GM19463 (cell line): ENCODE measurements around the gene FOXP1.
A peak's percentile ranks its signal among the peaks of the same experiment; 100 is the strongest.

Source experiments
- ATAC-seq: cut with Tn5 transposase; IDR thresholded peaks from one replicate; pipeline ENCODE4 v1.9.1; 2021; ENCODE audit warnings: mild to moderate bottlenecking, moderate library complexity; ENCODE audit not compliant: unreplicated experiment

The FOXP1 gene

DNA sequence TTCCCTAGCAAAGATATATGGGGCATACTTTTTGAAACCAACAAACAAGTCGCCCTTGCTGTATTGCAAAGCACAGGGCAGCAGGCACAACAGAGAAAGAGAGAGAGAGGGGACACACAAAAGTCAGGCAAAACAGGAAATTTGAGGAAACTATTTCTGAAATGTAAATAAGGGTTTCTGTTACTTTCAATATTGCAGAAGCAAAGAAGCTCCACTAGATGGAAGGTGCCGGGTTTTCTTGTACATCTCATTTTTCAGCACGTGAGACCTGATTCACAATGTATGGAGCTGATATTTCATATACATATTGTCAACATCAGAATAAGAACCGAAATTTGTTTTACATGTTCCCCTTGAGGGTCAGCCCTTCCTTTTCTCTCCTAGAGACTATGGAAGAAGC is 127.4 kb downstream of the FOXP1 start:
- ATAC-seq: no peak

DNA sequence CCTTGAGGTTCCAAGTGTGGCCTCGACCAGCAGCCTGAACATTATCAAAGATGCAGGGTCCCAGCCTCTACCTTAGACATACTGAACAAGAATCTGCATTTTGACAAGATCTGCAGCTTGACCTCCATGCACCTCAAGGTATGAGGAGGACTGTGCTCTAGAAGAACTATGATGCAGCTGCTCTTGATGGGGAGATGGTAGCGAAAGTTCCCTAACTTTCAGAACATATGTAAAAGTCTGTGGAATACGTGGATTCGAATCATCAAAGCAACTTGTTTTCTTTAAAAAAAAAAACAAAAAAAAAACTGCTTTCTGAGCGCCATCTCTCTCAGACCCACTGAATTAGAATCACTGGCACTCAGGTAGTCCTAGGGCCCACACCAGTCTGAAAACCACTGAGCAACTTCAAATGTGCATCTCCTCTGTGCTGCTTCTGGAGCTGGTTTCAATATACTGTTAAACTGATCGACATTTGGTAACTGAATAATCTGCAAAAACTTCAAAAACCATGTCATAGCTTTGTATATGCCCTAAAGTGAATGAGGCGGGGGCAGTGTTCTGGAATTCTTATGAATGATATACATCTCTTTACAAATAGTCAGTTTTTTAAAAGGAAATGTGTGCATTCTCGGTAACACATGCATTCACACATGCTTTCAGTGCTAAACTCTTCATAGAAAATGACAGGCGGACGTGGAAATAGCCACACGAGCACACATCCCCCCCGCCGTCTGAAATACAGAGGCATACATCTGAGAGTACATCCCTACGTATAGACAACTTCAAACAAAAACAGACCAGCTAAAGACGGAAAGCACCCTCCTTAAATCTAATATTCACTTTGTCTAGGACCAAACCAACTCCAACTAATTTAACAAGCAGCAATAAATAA is 128.8 kb downstream of the FOXP1 start:
- no peak for ATAC-seq

DNA sequence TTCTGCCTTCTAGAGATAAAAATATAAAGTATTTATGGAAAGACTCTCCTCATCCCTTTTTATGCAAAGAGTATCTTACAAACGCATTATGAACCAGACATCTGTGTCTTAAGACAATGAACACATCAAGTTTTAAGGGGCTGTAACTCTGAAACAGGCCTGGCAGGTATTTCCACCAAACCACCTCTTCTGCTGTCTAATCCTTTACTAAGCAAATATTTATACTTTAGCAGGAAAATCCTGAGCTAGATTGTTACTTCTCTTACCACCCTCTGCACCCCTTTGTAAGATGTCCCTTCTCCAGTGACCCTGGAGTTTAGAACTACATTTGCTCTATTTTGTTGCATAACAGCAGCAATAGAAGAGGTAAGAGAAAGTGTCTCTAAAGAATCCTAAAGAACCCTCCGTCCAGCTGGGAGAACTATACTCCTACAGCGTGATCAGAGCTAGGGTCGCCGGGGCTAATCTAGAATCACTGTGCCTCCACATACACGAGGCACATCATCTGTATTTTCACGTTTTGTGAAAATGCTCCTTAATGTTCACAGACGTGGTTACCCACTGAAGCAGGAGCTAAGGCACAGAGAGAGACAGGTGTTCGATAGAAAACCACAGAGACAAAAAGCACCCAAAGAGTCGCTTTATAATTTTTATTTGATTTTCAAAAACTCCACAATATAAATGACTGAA is 129.6 kb downstream of the FOXP1 start:
- ATAC-seq: no peak

DNA sequence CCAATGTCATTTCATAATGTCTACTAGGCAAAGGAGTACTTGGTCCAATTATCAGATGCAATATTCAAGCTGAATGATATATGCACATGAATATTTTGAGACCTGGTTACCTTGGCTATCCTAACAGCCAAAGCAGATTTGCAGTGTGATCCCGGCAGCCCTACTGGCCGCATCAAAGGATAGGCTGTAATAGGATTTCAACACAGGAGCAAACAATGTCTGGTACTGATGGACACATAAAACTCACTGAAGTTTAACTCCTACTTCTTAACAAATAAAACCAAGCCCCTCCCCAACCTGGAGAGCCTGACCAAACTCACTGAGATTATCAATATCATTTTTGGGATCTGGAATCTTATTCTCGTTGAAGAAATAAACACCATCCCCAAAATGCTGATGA is 130.2 kb downstream of the FOXP1 start:
- no peak for ATAC-seq

DNA sequence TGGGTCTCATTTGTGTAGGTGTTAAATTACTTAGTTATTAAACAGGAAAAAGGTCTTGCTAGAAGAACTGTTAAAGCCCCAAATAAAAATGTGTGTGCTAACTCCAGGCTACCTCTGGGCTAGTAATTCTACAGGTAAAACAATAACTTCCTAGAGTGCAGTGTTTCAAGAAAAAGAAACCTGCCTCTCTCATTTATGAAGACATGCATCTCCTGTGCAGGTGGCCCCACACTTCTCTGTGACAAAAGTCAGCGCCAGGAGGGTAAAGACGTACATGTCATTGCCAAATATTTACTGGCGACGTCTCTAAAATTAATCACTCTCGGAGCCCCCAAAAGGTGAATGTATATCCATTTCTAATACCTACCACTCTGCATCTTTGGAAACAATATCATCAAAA is 131.7 kb downstream of the FOXP1 start:
- ATAC-seq: no peak

DNA sequence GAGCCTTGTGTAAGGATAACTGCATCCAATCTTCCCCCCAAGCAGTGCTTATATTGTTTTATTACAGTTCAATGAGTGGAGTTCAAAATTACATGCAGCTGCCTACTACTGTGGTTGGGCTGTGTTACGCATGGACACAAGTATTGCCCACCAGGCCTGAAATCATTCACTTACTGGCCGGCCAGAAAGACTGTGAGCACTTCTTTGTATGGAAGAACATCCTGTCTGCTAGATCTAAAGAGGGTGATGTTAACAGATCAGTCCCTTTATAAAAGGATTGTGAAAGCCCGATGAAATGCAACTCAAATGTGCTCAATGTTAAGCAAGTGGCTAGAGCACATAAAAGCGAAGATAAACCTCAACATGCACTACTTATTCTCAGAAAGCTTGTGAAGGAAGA is 132.5 kb downstream of the FOXP1 start:
- ATAC-seq: no peak

DNA sequence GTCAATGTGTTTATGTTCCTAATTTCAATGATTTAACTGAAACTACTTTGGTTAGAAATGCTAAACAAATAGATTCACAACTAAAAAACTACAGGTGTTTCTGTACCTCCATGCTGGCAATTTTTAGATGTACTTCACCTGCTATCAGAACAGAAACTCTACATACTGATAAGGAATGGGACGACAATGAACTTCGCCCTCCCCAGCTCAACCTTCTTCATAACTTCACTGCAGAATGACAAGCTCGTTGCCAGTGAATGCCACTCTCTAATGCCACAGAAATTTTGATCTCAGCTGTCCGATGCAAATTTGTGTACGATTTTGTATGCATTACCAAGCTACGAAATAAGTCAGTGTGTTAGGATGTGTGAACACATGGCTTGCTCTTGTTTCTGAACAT is 133.4 kb downstream of the FOXP1 start:
- no peak for ATAC-seq

DNA sequence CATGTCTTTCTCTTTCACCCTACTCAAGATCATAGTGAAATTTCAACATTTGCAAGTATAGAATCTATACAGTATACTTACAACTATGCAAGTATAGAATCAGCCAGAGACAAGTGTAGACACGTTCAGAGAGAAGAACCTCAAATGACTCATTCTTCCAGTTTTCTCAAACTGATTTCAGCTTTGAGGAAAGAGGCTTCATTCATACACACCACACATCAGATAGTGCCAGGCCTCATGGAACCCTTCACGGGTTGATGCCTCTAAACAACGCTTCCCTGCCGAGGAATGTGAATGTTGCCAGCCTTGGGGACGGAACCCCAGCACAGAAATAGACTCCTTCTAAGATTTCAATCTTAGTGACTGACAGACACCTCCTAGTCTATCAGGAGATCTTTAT is 135.7 kb downstream of the FOXP1 start:
- ATAC-seq: no peak

DNA sequence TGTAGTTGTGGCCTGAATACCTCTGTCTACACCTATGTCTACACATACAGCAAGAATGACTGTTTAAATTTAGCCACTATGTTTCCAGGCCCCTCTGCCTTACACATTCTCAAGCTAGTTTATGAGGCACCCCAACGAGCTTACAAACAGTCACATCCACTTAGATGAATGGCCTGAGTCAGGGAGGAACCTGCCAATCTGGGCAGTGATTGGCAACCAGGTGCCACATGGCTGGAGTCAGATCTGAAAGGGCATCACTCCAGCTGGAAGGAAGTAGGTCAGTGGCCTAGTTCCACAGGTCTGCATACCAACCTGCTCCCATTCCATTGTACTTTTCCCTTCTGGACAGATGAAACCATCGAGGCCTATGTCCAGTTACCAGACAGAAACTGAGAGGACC is 136.3 kb downstream of the FOXP1 start:
- ATAC-seq: no peak

DNA sequence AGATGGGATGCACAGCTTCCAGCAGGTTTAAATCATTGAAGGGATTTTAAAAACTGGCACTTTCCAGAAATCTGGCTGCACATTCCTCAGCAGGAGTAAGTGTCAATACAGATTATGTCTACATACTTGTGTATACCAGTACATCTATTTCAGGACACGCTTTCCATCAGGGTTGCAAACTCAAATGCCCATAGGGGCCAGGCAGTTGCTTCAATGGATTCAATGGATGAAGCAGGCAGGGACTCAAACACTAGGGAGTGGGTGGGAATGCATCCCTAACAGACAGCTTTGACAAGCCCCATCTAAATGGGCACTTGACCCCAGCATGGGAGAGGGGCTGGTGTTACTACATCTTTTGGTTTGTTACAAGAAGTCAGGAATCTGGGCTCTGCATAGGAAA is 136.8 kb downstream of the FOXP1 start:
- no peak for ATAC-seq

DNA sequence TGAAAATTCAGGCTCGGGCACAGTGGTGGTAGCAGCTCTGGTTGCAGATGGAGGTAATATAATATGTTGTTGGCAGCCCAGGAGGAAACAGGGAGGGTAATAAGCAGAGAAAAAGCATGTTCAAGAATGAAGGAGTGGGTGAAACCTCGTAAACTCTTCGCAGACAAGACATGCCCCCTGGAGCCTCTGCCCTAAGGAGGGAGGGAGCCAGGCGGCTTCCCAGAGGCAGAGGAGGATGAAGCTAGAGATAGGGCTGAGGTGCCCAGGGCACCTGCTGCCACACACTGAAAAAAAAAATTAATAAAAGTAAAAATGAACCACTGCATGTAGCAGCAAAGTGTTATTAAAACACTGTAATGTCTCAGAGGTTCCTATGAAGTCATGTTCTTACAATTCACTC is 137.3 kb downstream of the FOXP1 start:
- ATAC-seq: no peak

DNA sequence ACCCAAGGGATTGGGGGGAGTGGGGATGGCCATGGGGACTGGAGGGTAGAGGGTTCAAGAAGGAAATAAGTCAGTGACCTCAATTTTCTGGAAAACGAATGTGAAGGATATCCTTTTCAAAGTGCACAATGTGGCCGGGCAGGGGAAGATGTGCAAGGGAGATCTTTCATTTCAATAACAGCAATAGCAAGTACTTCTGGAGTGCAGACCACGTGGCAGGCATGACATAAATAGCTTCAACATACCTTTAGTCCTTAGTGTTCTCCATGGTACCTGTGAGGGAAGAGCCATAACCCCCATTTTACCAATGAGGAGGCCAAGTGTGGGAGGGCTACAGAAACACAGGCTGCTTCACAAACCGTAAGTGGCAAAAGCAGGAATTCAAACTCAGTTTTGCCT is 138.7 kb downstream of the FOXP1 start:
- no peak for ATAC-seq

DNA sequence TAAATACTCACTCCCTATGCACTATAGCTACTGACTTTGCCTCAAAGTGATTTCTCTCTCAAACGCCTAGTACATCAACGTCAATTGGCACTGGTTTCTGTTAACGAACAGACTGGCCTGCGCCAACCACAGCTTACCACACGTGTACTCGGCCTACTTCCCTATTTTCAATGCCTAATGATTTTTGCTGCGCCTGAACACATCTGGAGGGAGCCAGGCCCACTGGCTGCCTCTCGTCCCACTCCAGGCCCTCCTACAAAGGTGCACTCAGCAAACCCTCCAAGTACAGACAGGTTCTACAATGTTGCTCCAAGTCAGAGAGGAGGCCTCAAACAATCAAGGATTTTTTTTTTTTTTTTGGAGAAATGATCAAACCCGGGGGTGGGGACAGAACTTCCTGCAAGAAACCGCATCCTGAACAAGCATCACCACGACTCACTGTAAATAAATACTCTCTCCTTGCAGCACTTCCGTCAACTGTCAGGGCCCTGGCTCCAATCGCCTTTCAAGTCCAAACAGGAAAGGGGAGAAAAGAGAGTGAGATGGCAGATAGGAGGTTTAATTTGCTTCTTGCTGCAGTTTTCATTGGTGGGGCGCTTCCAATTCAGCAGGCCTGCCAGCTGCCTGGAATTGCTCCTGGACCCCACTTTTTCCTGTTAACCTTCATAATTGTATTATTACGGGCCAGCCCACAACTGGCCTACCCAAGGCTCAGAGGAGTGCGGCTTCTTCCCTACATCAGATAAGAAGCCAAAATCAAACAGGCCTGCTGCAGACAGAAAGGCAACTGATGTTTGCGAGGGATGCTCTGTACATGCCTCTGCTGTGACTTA is 139.3 kb downstream of the FOXP1 start:
- peak; percentile 92 for ATAC-seq

DNA sequence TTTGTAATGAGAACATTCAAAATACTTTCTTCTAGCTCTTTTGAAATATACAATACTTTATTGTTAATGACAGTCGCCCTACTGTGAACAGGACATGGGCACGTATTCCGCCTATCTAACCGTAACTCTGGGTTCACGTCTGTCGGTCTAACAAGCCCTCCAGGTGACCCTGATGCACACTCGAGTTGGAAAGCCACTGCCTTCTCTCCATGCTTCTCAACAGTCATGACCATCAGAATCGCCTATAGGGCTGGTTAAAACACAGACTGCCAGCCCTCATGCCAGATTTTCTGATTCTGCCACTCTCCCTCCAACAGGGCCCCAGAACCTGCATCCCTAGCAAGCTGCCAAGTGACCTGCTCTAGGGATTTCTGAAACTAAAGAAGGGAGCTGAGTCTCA is 140.2 kb downstream of the FOXP1 start:
- no peak for ATAC-seq

DNA sequence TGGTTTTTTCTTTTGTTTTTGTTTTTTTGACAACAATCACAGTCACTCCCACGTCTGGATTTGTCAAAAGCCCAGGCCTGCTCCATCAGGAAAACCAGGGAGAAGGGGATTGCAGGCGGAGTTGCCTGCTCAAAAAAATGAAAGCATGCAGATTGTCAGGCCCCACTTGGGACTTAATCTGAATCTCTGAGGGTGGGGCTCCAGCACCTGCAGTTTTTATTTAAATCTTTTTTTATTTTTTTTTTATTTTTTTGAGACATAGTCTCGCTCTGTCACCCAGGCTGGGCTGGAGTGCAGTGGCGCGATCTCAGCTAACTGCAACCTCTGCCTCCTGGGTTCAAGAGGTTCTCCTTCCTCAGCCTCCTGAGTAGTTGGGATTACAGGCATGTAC is 140.9 kb downstream of the FOXP1 start:
- no peak for ATAC-seq

DNA sequence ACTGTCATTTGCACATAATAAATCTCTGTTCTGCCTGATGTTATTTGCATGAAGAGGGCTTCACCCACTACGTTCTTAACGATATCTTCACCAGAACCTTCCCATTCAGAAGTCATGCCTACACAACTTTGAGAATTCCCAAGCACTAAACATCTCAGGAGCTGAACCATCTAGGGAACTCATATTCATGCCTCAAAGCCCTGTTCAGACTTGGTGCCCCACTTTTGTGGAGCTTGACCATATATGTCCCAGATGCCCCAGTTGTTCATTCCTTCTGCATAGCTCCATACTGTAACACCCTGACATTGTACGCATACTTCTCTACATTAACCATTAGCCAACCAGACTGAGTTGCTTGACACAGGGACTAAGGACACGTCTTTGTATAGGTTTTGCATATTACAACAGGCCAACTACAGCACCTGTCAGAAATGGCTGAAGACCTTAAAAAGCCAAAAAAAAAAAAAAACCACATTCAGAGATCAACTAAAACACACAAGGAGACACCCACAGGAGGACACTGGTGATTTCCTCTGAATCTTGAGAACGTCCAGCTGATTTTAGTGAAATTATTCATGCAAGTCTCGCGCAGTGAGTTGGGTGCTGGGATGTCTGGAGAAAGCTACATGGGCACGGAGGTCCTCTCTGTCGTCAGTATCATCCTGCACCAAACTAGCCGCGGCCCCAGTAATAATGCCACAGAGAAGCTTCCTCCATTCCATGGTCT is 141.4 kb downstream of the FOXP1 start:
- ATAC-seq: no peak

DNA sequence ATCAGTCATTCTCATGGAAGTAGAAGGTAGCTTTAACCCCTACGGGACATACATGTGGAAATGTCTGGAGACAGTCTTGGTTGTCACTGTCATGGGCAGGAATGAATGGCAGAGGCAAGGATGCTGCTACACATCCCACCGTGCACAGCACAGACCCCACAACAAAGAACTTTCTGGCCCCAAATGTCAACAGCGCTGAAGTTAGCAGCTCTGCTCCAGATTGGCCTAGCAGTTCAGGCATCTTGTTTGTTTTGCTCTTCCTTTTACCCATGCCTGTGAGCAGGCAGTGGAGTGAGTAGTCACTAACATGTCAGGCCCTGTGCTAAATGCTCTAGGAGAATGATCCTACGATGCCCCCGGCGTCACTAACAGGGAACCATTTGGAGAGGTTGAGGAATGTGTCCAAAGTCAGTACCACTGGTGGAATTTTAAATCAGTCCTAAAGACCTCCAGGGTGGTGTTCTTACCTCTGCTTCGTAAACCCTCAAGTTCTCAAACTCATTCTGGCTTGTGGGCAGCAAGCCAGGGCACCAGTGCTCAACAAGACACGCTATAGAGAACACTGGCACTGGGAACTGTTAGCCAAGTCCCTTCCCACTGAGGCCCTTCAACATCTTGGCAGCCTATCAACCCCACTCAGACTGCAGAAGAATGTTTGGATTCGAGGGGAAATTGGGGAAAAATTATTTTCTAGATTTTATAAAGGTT is 142.2 kb downstream of the FOXP1 start:
- ATAC-seq: no peak

DNA sequence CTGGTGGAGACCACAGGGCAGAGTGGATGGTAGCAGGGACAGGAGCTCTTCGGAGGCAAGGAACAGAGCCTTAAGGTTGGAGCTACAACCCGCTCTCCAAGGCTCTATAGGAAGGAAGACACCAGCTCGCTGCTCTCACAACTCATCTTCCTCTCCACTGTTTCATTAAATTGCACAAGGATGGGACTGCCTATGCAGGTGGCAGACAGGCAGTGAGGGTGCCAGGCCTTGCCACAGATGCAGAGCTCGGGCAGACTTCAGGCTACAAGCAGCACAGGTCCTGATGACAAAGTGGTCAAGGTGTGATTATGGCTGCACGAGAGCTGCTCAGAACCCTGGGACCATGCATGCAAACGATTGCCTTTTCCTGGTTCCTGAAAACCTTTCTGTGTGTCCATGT is 144.6 kb downstream of the FOXP1 start:
- no peak for ATAC-seq

DNA sequence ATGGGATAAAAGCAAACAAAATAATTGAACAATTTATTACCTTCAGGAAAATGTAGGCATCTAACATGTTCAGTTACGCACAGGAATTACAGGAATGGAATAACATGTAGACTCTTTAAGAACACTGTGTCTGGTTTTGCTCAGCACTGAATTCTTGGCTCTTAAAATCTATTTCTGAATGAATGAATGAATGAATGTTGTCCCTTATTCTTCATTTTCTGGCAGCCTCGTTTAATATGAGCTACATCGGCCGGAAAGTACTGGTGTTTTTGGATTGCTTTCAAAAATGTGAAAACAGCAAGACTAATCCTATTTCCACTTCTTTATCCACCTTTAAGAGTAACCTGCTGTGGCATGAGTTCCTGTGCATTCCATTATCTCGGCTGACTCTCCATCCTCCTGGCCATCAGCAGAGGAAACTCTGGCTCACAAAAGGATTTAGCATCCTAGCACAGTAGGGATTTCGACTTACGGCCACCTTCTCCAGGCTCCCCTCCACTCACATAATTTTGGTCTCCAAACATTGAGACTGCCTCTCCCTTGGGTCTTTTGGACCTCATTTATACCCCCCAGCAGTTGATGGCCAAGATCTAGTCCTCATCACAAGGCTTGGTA is 145.3 kb downstream of the FOXP1 start:
- no peak for ATAC-seq

DNA sequence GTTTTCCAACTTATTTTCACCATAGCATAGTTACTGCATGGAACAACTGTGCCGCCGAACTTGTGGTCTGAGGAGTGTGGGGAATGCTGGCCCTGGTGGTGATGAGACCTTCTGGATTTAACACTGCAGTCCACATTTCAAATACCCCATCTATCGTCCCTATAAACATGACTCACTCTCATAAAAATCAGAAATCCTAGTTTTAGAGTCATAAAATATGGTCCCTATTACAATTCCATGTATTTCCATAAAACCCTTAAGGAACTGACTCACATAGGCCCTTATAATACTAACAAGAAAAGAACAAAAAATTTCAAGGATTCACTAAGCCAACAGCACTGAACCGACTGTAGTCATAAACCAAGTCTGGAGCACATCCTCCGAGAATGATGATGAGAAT is 147.2 kb downstream of the FOXP1 start:
- no peak for ATAC-seq
